Measurements from ENCODE around the gene NMNAT3. TPM values are rescaled to one million over a fixed set of nuclear protein-coding genes. Genes with fewer than 3 reads are reported as not detected.

NMNAT3 gene
- total and polyA plus RNA-seq, 4 donors, result 2.4 to 10.2 (median 3.4) TPM

- no peak for TF ChIP-seq CTCF (IDR thresholded peaks at IDR 0.05; ENCODE audit: control extremely low read depth, extremely low read depth)
- H3K27ac ChIP-seq (ENCODE audit: low read depth in 1 of 2, low read length in 1 of 2), result no peak overlapping the region
- H3K27me3 ChIP-seq (ENCODE audit: control insufficient read depth in 3 of 3, insufficient read depth in 3 of 3, low read length in 2 of 3), result no peaks in the 10 kb centered on the region
- no peak overlapping the region for H3K4me3 ChIP-seq
- WGBS, 2 donors, result 84 to 92% methylated on average over 5 of the region's 5 CpGs
- H3K9ac ChIP-seq (ENCODE audit: insufficient read depth in 1 of 2, low read length in 2 of 2), result no peak overlapping the region
- ATAC-seq (ENCODE audit: insufficient read depth, low FRiP score), result peak; percentile 59
- no peaks in the 10 kb centered on the region for H3K9me3 ChIP-seq (ENCODE audit: control insufficient read depth in 4 of 4, insufficient read depth in 3 of 4, low read length in 3 of 4)
- DNase-seq, result no peak
- peaks cover 0 to 31% (median 12%) of the 10 kb centered on the region in 4 donors for H3K36me3 ChIP-seq (ENCODE audit: control insufficient read depth in 4 of 4, insufficient read depth in 4 of 4, low read length in 4 of 4)
- peaks cover 0 to 4% (median under 1%) of the 10 kb centered on the region in 5 donors for H3K4me1 ChIP-seq (ENCODE audit: control insufficient read depth in 5 of 5, insufficient read depth in 5 of 5, low read length in 5 of 5)
Measured at GRCh38 chr3:139527265-139527664, 150.5 kb downstream of the NMNAT3 start.

DNA sequence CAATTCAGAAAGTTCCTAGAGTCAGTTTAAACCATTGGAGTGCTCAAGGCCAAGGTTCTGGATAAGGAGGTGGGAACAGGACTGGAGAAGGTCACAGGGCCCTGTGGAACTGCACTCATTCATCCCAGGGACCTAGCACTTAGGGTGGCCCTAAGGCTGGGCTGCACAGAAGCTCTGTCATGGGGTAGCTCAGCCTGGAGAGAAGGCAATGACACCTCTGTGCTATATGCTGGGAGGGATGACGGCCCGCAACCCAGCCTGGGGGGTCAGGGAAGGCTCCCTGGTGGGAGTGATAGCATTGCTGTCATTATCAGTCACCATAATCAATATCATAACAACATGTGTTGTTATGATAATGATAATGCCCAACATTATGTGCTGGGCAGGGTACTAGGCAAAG, 151.6 kb downstream of the NMNAT3 start:
- DNase-seq (no peak), ATAC-seq (ENCODE audit: insufficient read depth, low FRiP score) (no peak)
- Histone ChIP-seq H3K27ac (ENCODE audit: low read depth in 1 of 2, low read length in 1 of 2) (no peak overlapping the region), H3K4me3 (no peak overlapping the region), H3K27me3 (ENCODE audit: control insufficient read depth in 3 of 3, insufficient read depth in 3 of 3, low read length in 2 of 3) (no peaks in the 10 kb centered on the region), H3K36me3 (ENCODE audit: control insufficient read depth in 4 of 4, insufficient read depth in 4 of 4, low read length in 4 of 4) (peaks cover 0 to 27% (median 10%) of the 10 kb centered on the region in 4 donors), H3K9me3 (ENCODE audit: control insufficient read depth in 4 of 4, insufficient read depth in 3 of 4, low read length in 3 of 4) (no peaks in the 10 kb centered on the region), H3K4me1 (ENCODE audit: control insufficient read depth in 5 of 5, insufficient read depth in 5 of 5, low read length in 5 of 5) (no peaks in the 10 kb centered on the region), H3K9ac (ENCODE audit: insufficient read depth in 1 of 2, low read length in 2 of 2) (no peak overlapping the region)
- 99 to 100% methylated on average over 2 of the region's 2 CpGs for WGBS, 2 donors
- TF ChIP-seq CTCF (IDR thresholded peaks at IDR 0.05; ENCODE audit: control extremely low read depth, extremely low read depth), result no peak

DNA sequence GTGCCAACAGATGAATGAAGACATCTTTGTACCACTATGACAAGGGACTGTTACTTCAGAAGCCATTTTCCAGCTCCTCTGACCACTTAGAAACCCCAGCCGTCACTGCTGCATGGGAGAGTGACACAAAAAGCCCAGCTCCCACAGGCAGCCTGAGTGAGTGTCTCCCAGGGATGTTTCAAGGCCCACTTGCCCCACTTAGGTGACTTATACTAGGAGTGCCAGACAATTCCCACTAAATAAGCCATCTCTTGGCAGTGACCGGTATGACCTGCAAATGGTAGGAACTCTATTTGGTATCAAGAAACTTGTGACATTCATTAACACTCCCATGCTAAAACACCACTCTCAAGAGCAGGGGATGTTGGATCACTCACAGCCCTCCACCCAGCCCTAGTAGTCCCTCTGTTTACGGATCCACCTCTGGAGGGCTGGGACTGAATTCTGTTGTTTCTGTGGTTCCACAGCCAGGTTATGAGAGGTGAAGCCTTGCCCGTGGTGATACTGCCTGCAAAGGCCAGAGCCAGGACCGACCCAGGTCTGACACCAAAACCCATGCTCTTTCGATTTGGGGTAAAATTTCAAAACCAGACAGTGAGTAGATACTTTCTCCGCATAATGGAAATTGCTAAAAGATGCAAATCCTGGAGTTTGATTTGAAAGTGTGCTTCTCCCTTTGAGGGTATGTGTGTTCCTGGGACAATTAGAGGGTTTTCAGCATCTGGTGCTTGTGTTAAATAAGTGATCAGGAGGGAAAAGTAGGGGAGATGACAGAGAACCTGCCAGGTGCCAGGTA, 152.7 kb downstream of the NMNAT3 start:
- Histone ChIP-seq H3K9me3 (ENCODE audit: control insufficient read depth in 4 of 4, insufficient read depth in 3 of 4, low read length in 3 of 4) (no peaks in the 10 kb centered on the region), H3K27me3 (ENCODE audit: control insufficient read depth in 3 of 3, insufficient read depth in 3 of 3, low read length in 2 of 3) (no peaks in the 10 kb centered on the region), H3K4me3 (no peak overlapping the region), H3K4me1 (ENCODE audit: control insufficient read depth in 5 of 5, insufficient read depth in 5 of 5, low read length in 5 of 5) (peaks cover 0 to 1% (median 0%) of the 10 kb centered on the region in 5 donors), H3K27ac (ENCODE audit: low read depth in 1 of 2, low read length in 1 of 2) (no peak overlapping the region), H3K9ac (ENCODE audit: insufficient read depth in 1 of 2, low read length in 2 of 2) (no peak overlapping the region), H3K36me3 (ENCODE audit: control insufficient read depth in 4 of 4, insufficient read depth in 4 of 4, low read length in 4 of 4) (peaks cover 0 to 23% (median 11%) of the 10 kb centered on the region in 4 donors)
- no peak for TF ChIP-seq CTCF (IDR thresholded peaks at IDR 0.05; ENCODE audit: control extremely low read depth, extremely low read depth)
- 95% methylated on average over 7 of the region's 7 CpGs for WGBS, 2 donors
- no peak for DNase-seq
- no peak for ATAC-seq (ENCODE audit: insufficient read depth, low FRiP score)
